Astrocyte (in vitro differentiated cells and primary cell): ENCODE data around the gene DPYSL3. TPM values are rescaled to one million over a fixed set of nuclear protein-coding genes. Genes with fewer than 3 reads are reported as not detected.

Experiments
- DNase-seq: peaks from one replicate; pipeline ENCODE4 v3.0.0-alpha.2; 2010; ENCODE audit warnings: low read depth
- FAIRE-seq: peaks from 2 replicates; lab custom pipeline; 2011; peaks lifted over from hg19 to GRCh38; lab: Jason Lieb, UNC
- H2AFZ ChIP-seq: 2 replicates; pipeline ENCODE4 v1.6.0; 2012; ENCODE audit warnings: low read depth, low read length, inconsistent platforms
- H3K27ac ChIP-seq: 2 replicates; pipeline ENCODE4 v1.5.1; 2011; ENCODE audit warnings: low read depth, low read length, inconsistent platforms
- H3K27me3 ChIP-seq: 2 replicates; pipeline ENCODE4 v1.6.0; 2011; ENCODE audit warnings: low read length, inconsistent platforms; ENCODE audit not compliant: insufficient read depth
- H3K36me3 ChIP-seq: 2 replicates; pipeline ENCODE4 v1.5.1; 2011; ENCODE audit warnings: low read length, inconsistent platforms; ENCODE audit not compliant: insufficient read depth
- H3K4me1 ChIP-seq: 2 replicates; pipeline ENCODE4 v1.5.1; 2011; ENCODE audit warnings: low read length, inconsistent platforms; ENCODE audit not compliant: insufficient read depth
- H3K4me2 ChIP-seq: 2 replicates; pipeline ENCODE4 v1.6.0; 2012; ENCODE audit warnings: low read length, inconsistent platforms
- H3K4me3 ChIP-seq: 2 replicates; pipeline ENCODE4 v1.5.1; 2011; ENCODE audit warnings: low read depth, mild to moderate bottlenecking, low read length, inconsistent platforms; ENCODE audit not compliant: insufficient read depth
- H3K79me2 ChIP-seq: 2 replicates; pipeline ENCODE4 v1.6.0; 2012; ENCODE audit warnings: mild to moderate bottlenecking, low read length, inconsistent platforms; ENCODE audit not compliant: insufficient read depth
- H3K9ac ChIP-seq: 2 replicates; pipeline ENCODE4 v1.6.0; 2012; ENCODE audit warnings: mild to moderate bottlenecking, low read length, inconsistent platforms
- H3K9me3 ChIP-seq: 2 replicates; pipeline ENCODE4 v1.5.1; 2012; ENCODE audit warnings: low read depth, mild to moderate bottlenecking, low read length, inconsistent platforms; ENCODE audit not compliant: insufficient read depth
- H4K20me1 ChIP-seq: 2 replicates; pipeline ENCODE4 v1.6.0; 2012; ENCODE audit warnings: low read length, inconsistent platforms; ENCODE audit not compliant: insufficient read depth
- H3K27ac Mint-ChIP-seq: one replicate; pipeline ENCODE4 v1.8.0; 2021; ENCODE audit warnings: mild to moderate bottlenecking, mixed read lengths; ENCODE audit not compliant: unreplicated experiment
- H3K27me3 Mint-ChIP-seq: one replicate; pipeline ENCODE4 v1.8.0; 2021; ENCODE audit warnings: low read depth, mixed read lengths; ENCODE audit not compliant: unreplicated experiment
- H3K36me3 Mint-ChIP-seq: one replicate; pipeline ENCODE4 v1.8.0; 2021; ENCODE audit warnings: low read depth, mixed read lengths; ENCODE audit not compliant: unreplicated experiment
- H3K4me1 Mint-ChIP-seq: one replicate; pipeline ENCODE4 v1.8.0; 2021; ENCODE audit warnings: low read depth, mixed read lengths; ENCODE audit not compliant: unreplicated experiment
- H3K4me3 Mint-ChIP-seq: one replicate; pipeline ENCODE4 v1.8.0; 2021; ENCODE audit warnings: mild to moderate bottlenecking, moderate library complexity, mixed read lengths; ENCODE audit not compliant: unreplicated experiment
- H3K9me3 Mint-ChIP-seq: one replicate; pipeline ENCODE4 v1.8.0; 2021; ENCODE audit warnings: mild to moderate bottlenecking, mixed read lengths; ENCODE audit not compliant: unreplicated experiment
- CTCF ChIP-seq: IDR thresholded peaks from 2 replicates; pipeline ENCODE4 v1.5.1; 2011; ENCODE audit warnings: low read depth, mild to moderate bottlenecking, inconsistent platforms, low read length, moderate library complexity; ENCODE audit not compliant: insufficient read depth
- EZH2 ChIP-seq: IDR thresholded peaks from 2 replicates; pipeline ENCODE4 v1.6.1; 2012; ENCODE audit warnings: mild to moderate bottlenecking, low read length, inconsistent platforms; ENCODE audit not compliant: insufficient read depth
- total RNA-seq: library from RNA; stranded (reverse); gene quantifications from 2 replicates; pipeline ENCODE4 v1.2.1, GENCODE V29; 2021

DPYSL3 gene
- total RNA-seq, 1 donor from 2014 or later: 197 TPM

- H3K27me3 Mint-ChIP-seq: no peaks in the 10 kb centered on the region
- Histone ChIP-seq H3K79me2 (peaks cover 56% of the 10 kb centered on the region), H3K9me3 (no peaks in the 10 kb centered on the region), H3K27ac (no peak overlapping the region), H3K27me3 (no peaks in the 10 kb centered on the region), H3K9ac (no peak overlapping the region), H3K4me3 (no peak overlapping the region), H3K4me2 (no peak overlapping the region), H3K4me1 (peaks cover 28% of the 10 kb centered on the region), H3K36me3 (peaks cover 22% of the 10 kb centered on the region), H4K20me1 (peaks cover 65% of the 10 kb centered on the region), H2AFZ (no peak overlapping the region)
- no peak for FAIRE-seq
- H3K4me1 Mint-ChIP-seq: peaks cover 27% of the 10 kb centered on the region
- no peak overlapping the region for H3K4me3 Mint-ChIP-seq
- peaks cover 38% of the 10 kb centered on the region for H3K36me3 Mint-ChIP-seq
- H3K9me3 Mint-ChIP-seq: peaks cover 1% of the 10 kb centered on the region
- TF ChIP-seq CTCF (no peak), EZH2 (no peak)
- no peak overlapping the region for H3K27ac Mint-ChIP-seq
- no peak for DNase-seq
Measured at GRCh38 chr5:147418613-147419012, 91.3 kb downstream of the DPYSL3 start.

DNA sequence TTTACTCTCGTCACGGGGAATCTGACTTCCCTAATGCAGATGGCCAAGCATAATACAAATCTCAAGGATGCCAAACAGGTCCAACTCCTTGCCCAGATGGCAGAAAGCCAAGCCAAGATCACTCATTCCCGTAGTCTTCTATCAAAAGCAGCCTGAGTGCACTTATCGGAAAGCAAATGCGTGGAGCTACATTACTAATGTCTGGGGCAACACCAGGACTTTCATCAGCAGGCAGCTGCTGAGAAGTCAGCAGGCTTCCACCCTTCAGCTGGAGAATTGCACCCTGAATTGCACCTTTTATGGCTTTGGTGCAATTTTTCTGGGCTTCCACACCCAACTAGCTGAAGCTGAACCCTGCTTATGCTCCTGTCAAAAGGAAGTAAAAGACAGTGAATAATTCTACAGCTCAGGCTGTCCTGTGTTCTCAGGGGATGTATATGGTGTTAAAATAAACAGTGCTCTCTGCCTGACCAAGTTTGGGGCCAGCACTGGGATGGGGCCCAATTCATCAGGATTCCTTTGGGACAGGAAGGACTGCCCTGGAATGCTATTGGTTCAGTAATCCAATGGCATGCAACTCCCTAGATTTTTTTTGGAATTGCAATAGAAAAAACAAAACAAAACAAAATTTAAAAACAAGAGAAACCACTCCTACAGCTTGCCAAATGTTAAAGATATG lies 92.6 kb downstream of the DPYSL3 start:
- DNase-seq (peak; percentile 97), FAIRE-seq (peak; percentile 9)
- TF ChIP-seq CTCF: no peak
- no peak for TF ChIP-seq EZH2
- H3K27ac ChIP-seq: peak overlapping the region; percentile 67
- H3K27me3 ChIP-seq: no peaks in the 10 kb centered on the region
- H4K20me1 ChIP-seq: peaks cover 70% of the 10 kb centered on the region
- Mint-ChIP-seq H3K9me3 (peaks cover 1% of the 10 kb centered on the region), H3K27me3 (no peaks in the 10 kb centered on the region), H3K27ac (no peak overlapping the region), H3K36me3 (peaks cover 35% of the 10 kb centered on the region), H3K4me1 (peaks cover 34% of the 10 kb centered on the region), H3K4me3 (no peak overlapping the region)
- H2AFZ ChIP-seq: no peak overlapping the region
- H3K9ac ChIP-seq: peak overlapping the region; percentile 44
- H3K79me2 ChIP-seq: peaks cover 53% of the 10 kb centered on the region
- peaks cover 28% of the 10 kb centered on the region for H3K36me3 ChIP-seq
- H3K4me1 ChIP-seq: peaks cover 33% of the 10 kb centered on the region
- H3K4me2 ChIP-seq: peak overlapping the region; percentile 42
- no peak overlapping the region for H3K4me3 ChIP-seq
- no peaks in the 10 kb centered on the region for H3K9me3 ChIP-seq

- Histone ChIP-seq H3K4me1 (peaks cover 40% of the 10 kb centered on the region), H3K36me3 (peaks cover 45% of the 10 kb centered on the region), H3K9me3 (no peaks in the 10 kb centered on the region), H3K4me2 (no peak overlapping the region), H3K27me3 (no peaks in the 10 kb centered on the region), H4K20me1 (peaks cover 77% of the 10 kb centered on the region), H3K27ac (no peak overlapping the region), H3K4me3 (no peak overlapping the region), H3K9ac (no peak overlapping the region), H2AFZ (no peak overlapping the region), H3K79me2 (peaks cover 45% of the 10 kb centered on the region)
- no peak for FAIRE-seq
- Mint-ChIP-seq H3K27ac (no peak overlapping the region), H3K36me3 (peaks cover 31% of the 10 kb centered on the region), H3K27me3 (no peaks in the 10 kb centered on the region), H3K9me3 (peaks cover 1% of the 10 kb centered on the region), H3K4me3 (no peak overlapping the region), H3K4me1 (peaks cover 44% of the 10 kb centered on the region)
- peak; percentile 46 for DNase-seq
- no peak for TF ChIP-seq CTCF
- no peak for TF ChIP-seq EZH2
Measured at GRCh38 chr5:147415651-147416050, 94.2 kb downstream of the DPYSL3 start.
